GM12892 (cell line): Measurements from ENCODE around the gene ZNF428.

Experiments used
- POLR2A ChIP-seq: IDR thresholded peaks from 2 replicates; pipeline ENCODE4 v1.6.1; 2011; ENCODE audit warnings: low read depth, low read length, control low read depth
- POLR2AphosphoS5 ChIP-seq: IDR thresholded peaks from 2 replicates; pipeline ENCODE4 v1.6.1; 2011; ENCODE audit warnings: low read depth, low read length, control low read depth
- TAF1 ChIP-seq: IDR thresholded peaks from 2 replicates; pipeline ENCODE4 v1.6.1; 2011; ENCODE audit warnings: low read depth, mild to moderate bottlenecking, control low read depth, low read length, borderline replicate concordance

DNA sequence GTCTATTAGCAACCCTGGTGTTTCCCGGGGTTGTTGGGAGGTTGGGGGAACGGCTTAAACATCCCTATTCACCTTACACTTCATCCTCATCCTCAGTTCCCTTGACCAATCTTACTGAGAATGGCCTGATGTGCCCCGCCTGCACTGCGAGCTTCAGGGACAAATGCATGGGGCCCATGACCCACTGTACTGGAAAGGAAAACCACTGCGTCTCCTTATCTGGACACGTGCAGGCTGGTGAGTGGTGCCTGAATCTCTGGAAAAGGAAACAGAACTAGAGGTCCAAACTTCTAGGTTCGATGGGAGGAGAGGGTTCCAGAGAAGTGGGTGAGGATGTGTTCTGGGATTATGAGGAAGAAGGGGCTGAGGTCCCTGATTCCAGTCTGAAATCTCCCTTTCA is 38.0 kb downstream of the ZNF428 start:
- TF ChIP-seq POLR2AphosphoS5 (no peak), POLR2A (no peak), TAF1 (no peak)
